Neural cell (in vitro differentiated cells): ENCODE data around the gene SERTAD2. TPM values are rescaled to one million over a fixed set of nuclear protein-coding genes. Genes with fewer than 3 reads are reported as not detected.

Experiments used
- H2AFZ ChIP-seq: fragments of 200-600, 300-800 bp; sonication (generic), shearing (Covaris generic); 2 replicates; pipeline ENCODE4 v1.6.0; 2014; ENCODE audit warnings: low read depth, mild to moderate bottlenecking, antibody characterized with exemption, low read length, moderate library complexity
- H3F3A ChIP-seq: fragments of 200-600 bp; shearing (Covaris generic); 2 replicates; pipeline ENCODE4 v1.6.1; 2016; ENCODE audit warnings: mild to moderate bottlenecking, moderate library complexity, mixed read lengths, antibody characterized with exemption, low read length; ENCODE audit not compliant: insufficient read depth, poor library complexity, severe bottlenecking
- H3K27ac ChIP-seq: fragments of 200-600, 300-800 bp; sonication (generic), shearing (Covaris generic); 2 replicates; pipeline ENCODE4 v1.5.1; 2014; ENCODE audit warnings: mild to moderate bottlenecking, low read length, moderate library complexity
- H3K27me3 ChIP-seq: fragments of 300-800, 200-600 bp; sonication (generic), shearing (Covaris generic); 2 replicates; pipeline ENCODE4 v1.6.0; 2014; ENCODE audit warnings: mild to moderate bottlenecking, low read depth, low read length, moderate library complexity; ENCODE audit not compliant: insufficient read depth
- H3K36me3 ChIP-seq: fragments of 300-800, 200-600 bp; sonication (generic), shearing (Covaris generic); 2 replicates; pipeline ENCODE4 v1.5.1; 2014; ENCODE audit warnings: mild to moderate bottlenecking, antibody characterized with exemption, low read length, moderate library complexity; ENCODE audit not compliant: insufficient read depth
- H3K4me2 ChIP-seq: fragments of 300-800, 200-600 bp; sonication (generic), shearing (Covaris generic); 2 replicates; pipeline ENCODE4 v1.6.0; 2014; ENCODE audit warnings: mild to moderate bottlenecking, low read length
- H3K4me3 ChIP-seq: fragments of 300-800, 200-600 bp; sonication (generic), shearing (Covaris generic); 2 replicates; pipeline ENCODE4 v1.5.1; 2014; ENCODE audit warnings: mild to moderate bottlenecking, low read length, moderate library complexity
- H3K79me2 ChIP-seq: fragments of 200-600 bp; shearing (Covaris generic); replicated peaks from 2 replicates; pipeline ENCODE4 v1.6.0; 2014; ENCODE audit warnings: mild to moderate bottlenecking, low read length, moderate library complexity; ENCODE audit not compliant: insufficient read depth
- H3K9ac ChIP-seq: fragments of 300-800, 200-600 bp; sonication (generic), shearing (Covaris generic); 2 replicates; pipeline ENCODE4 v1.6.1; 2016; ENCODE audit warnings: mild to moderate bottlenecking, low read length, mixed read lengths
- H3K9me2 ChIP-seq: fragments of 200-600 bp; shearing (Covaris generic); 2 replicates; pipeline ENCODE4 v1.6.1; 2016; ENCODE audit warnings: mild to moderate bottlenecking, low read length, mixed read lengths; ENCODE audit not compliant: insufficient read depth
- H3K9me3 ChIP-seq: fragments of 200-600, 300-800 bp; sonication (generic), shearing (Covaris generic); 2 replicates; pipeline ENCODE4 v1.6.1; 2016; ENCODE audit warnings: mild to moderate bottlenecking, mixed run types, low read length, moderate library complexity, mixed read lengths
- H4K20me1 ChIP-seq: fragments of 200-600 bp; shearing (Covaris generic); 2 replicates; pipeline ENCODE4 v1.6.1; 2016; ENCODE audit warnings: mild to moderate bottlenecking, mixed run types; ENCODE audit not compliant: insufficient read depth
- EP300 ChIP-seq: fragments of 450-650 bp; conservative IDR thresholded peaks from 2 replicates; pipeline ENCODE4 v1.6.1; 2014; ENCODE audit warnings: antibody characterized with exemption, mild to moderate bottlenecking, moderate library complexity; ENCODE audit not compliant: poor library complexity, severe bottlenecking
- EZH2 ChIP-seq: fragments of 200-600, 300-800 bp; shearing (Covaris generic), sonication (generic); IDR thresholded peaks from 2 replicates; pipeline ENCODE4 v1.6.1; 2014; ENCODE audit warnings: antibody characterized with exemption, low read length, borderline replicate concordance, mild to moderate bottlenecking; ENCODE audit not compliant: insufficient read depth, poor library complexity, severe bottlenecking
- MXI1 ChIP-seq: fragments of 450-650 bp; conservative IDR thresholded peaks from 2 replicates; pipeline ENCODE4 v1.6.1; 2014; ENCODE audit warnings: antibody characterized with exemption, mild to moderate bottlenecking; ENCODE audit not compliant: poor library complexity, severe bottlenecking
- POLR2AphosphoS5 ChIP-seq: IDR thresholded peaks from 2 replicates; pipeline ENCODE4 v1.6.1; 2012
- RAD21 ChIP-seq: fragments of 450-650 bp; conservative IDR thresholded peaks from 2 replicates; pipeline ENCODE4 v1.6.1; 2014; ENCODE audit warnings: antibody characterized with exemption, mild to moderate bottlenecking, moderate library complexity
- SMC3 ChIP-seq: fragments of 450-650 bp; conservative IDR thresholded peaks from 2 replicates; pipeline ENCODE4 v1.6.1; 2014; ENCODE audit warnings: antibody characterized with exemption, mild to moderate bottlenecking, moderate library complexity; ENCODE audit not compliant: poor library complexity
- TAF1 ChIP-seq: IDR thresholded peaks from 2 replicates; pipeline ENCODE4 v1.6.1; 2012; ENCODE audit warnings: low read depth
- polyA plus RNA-seq: library from polyadenylated mRNA; depleted of rRNA; stranded (reverse); fragments of >200 nt; gene quantifications from 2 replicates; pipeline ENCODE4 v1.2.3, GENCODE V29; 2014
- TF ChIP-seq, protein P1 (sequence below): fragments of 450-650 bp; IDR thresholded peaks from 2 replicates; pipeline ENCODE4 v1.5.1; 2014; ENCODE audit warnings: antibody characterized with exemption, mild to moderate bottlenecking, moderate library complexity; ENCODE audit not compliant: poor library complexity, severe bottlenecking
- TF ChIP-seq, protein P2 (sequence below): IDR thresholded peaks from 2 replicates; pipeline ENCODE4 v1.6.1; 2012; ENCODE audit warnings: borderline replicate concordance

SERTAD2 gene
- polyA plus RNA-seq, 1 donor from 2014 or later, result 4.7 TPM

DNA sequence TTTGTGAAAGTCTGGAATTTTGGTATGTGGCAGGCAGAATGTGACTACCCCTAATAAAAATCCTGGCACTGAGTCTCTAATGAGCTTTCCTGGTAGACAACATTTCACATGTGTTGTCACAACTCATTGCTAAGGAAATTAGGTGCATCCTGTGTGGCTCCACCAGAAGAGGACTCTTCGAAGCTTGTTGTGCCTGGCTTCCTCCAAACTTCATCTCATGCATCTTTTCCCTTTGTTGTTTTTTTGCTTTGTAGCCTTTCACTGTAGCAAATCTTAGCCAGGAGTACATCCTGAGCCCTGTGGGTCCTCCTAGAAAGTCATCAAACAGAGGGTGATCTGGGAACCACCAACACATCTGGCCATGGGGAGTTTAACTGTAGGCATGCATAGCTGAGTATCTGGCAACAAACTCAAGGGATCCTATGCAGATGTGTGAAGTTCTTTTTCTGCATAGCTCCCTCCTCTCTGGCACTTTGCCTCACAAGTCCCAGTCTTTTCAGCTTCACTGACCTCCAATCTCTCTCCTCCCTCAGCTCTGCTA, 42.1 kb upstream of the SERTAD2 start (continued):
- TF ChIP-seq, protein P1, sequence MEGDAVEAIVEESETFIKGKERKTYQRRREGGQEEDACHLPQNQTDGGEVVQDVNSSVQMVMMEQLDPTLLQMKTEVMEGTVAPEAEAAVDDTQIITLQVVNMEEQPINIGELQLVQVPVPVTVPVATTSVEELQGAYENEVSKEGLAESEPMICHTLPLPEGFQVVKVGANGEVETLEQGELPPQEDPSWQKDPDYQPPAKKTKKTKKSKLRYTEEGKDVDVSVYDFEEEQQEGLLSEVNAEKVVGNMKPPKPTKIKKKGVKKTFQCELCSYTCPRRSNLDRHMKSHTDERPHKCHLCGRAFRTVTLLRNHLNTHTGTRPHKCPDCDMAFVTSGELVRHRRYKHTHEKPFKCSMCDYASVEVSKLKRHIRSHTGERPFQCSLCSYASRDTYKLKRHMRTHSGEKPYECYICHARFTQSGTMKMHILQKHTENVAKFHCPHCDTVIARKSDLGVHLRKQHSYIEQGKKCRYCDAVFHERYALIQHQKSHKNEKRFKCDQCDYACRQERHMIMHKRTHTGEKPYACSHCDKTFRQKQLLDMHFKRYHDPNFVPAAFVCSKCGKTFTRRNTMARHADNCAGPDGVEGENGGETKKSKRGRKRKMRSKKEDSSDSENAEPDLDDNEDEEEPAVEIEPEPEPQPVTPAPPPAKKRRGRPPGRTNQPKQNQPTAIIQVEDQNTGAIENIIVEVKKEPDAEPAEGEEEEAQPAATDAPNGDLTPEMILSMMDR, result no peak
- TF ChIP-seq TAF1 (no peak), EP300 (no peak)

- TF ChIP-seq SMC3 (no peak), EZH2 (no peak), MXI1 (no peak), EP300 (no peak), RAD21 (no peak), POLR2AphosphoS5 (no peak), TAF1 (no peak)
- TF ChIP-seq, protein P1, result no peak
- TF ChIP-seq, protein P2, sequence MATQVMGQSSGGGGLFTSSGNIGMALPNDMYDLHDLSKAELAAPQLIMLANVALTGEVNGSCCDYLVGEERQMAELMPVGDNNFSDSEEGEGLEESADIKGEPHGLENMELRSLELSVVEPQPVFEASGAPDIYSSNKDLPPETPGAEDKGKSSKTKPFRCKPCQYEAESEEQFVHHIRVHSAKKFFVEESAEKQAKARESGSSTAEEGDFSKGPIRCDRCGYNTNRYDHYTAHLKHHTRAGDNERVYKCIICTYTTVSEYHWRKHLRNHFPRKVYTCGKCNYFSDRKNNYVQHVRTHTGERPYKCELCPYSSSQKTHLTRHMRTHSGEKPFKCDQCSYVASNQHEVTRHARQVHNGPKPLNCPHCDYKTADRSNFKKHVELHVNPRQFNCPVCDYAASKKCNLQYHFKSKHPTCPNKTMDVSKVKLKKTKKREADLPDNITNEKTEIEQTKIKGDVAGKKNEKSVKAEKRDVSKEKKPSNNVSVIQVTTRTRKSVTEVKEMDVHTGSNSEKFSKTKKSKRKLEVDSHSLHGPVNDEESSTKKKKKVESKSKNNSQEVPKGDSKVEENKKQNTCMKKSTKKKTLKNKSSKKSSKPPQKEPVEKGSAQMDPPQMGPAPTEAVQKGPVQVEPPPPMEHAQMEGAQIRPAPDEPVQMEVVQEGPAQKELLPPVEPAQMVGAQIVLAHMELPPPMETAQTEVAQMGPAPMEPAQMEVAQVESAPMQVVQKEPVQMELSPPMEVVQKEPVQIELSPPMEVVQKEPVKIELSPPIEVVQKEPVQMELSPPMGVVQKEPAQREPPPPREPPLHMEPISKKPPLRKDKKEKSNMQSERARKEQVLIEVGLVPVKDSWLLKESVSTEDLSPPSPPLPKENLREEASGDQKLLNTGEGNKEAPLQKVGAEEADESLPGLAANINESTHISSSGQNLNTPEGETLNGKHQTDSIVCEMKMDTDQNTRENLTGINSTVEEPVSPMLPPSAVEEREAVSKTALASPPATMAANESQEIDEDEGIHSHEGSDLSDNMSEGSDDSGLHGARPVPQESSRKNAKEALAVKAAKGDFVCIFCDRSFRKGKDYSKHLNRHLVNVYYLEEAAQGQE, result no peak
- Histone ChIP-seq H3K36me3 (no peaks in the 10 kb centered on the region), H3K9me2 (no peaks in the 10 kb centered on the region), H3K4me3 (no peak overlapping the region), H3F3A (no peaks in the 10 kb centered on the region), H2AFZ (no peak overlapping the region), H3K4me2 (no peak overlapping the region), H3K79me2 (no peaks in the 10 kb centered on the region), H3K27ac (no peak overlapping the region), H3K9ac (no peak overlapping the region), H3K9me3 (peaks cover 2% of the 10 kb centered on the region), H4K20me1 (no peaks in the 10 kb centered on the region), H3K27me3 (no peaks in the 10 kb centered on the region)
Measured at GRCh38 chr2:64692401-64692800, 38.7 kb upstream of the SERTAD2 start.
